CD14-positive monocyte (primary cell): ENCODE data around the gene TAF12. TPM values are rescaled to one million over a fixed set of nuclear protein-coding genes. Genes with fewer than 3 reads are reported as not detected.
"Not testable (repeated sequence)": the region's sequence is repeated elsewhere in the genome, so short reads cannot be mapped to it uniquely, and the experiment has no call there.

Experiments
- DNase-seq, 3 donors: peaks; one replicate each; pipeline ENCODE4 v3.0.0-alpha.2; 2011 to 2022
- H2AFZ ChIP-seq: 2 replicates; pipeline ENCODE4 v1.6.0; 2012; ENCODE audit warnings: mild to moderate bottlenecking, low read depth, low read length, inconsistent platforms; ENCODE audit not compliant: insufficient read depth, poor library complexity, severe bottlenecking
- H3K27ac ChIP-seq, 2 donors: 1 replicate in 1 of 2; 2 replicates in 1 of 2; pipeline ENCODE4 v1.5.1; 2012 to 2013; ENCODE audit warnings: low read length in 2 of 2, control low read depth in 1 of 2, inconsistent platforms in 1 of 2, low read depth in 1 of 2, mild to moderate bottlenecking in 1 of 2
- H3K27me3 ChIP-seq, 2 donors: one replicate each; pipeline versions ENCODE4 v1.6.0 to v1.6.1; 2011 to 2013; ENCODE audit warnings: low read length in 2 of 2; ENCODE audit not compliant: control insufficient read depth in 2 of 2, insufficient read depth in 2 of 2
- H3K36me3 ChIP-seq, 2 donors: replicated peaks in 1 of 2; 1 replicate in 1 of 2; 2 replicates in 1 of 2; pipeline versions ENCODE4 v1.5.1 to v1.6.1; 2012 to 2013; ENCODE audit warnings: low read length in 2 of 2, control low read depth in 1 of 2, inconsistent platforms in 1 of 2, mild to moderate bottlenecking in 1 of 2; ENCODE audit not compliant: insufficient read depth in 2 of 2, control insufficient read depth in 1 of 2
- H3K4me1 ChIP-seq, 2 donors: 1 replicate in 1 of 2; 2 replicates in 1 of 2; pipeline versions ENCODE4 v1.5.1 to v1.6.1; 2012 to 2013; ENCODE audit warnings: low read length in 2 of 2, control low read depth in 1 of 2, inconsistent platforms in 1 of 2, mild to moderate bottlenecking in 1 of 2, moderate library complexity in 1 of 2; ENCODE audit not compliant: insufficient read depth in 2 of 2, control insufficient read depth in 1 of 2
- H3K4me2 ChIP-seq: replicated peaks from 2 replicates; pipeline ENCODE3; 2012; ENCODE audit warnings: low read length, moderate library complexity, mild to moderate bottlenecking; ENCODE audit not compliant: poor library complexity, severe bottlenecking; ENCODE audit errors: extremely low read depth
- H3K4me3 ChIP-seq, 3 experiments: fragments of 200-600 bp in 1 of 3; sonication (generic) in 1 of 3; replicated peaks in 1 of 3; 1 replicate in 2 of 3; 2 replicates in 1 of 3; pipeline ENCODE4 v1.5.1; 2011 to 2013; ENCODE audit warnings: low read length in 3 of 3, mild to moderate bottlenecking in 3 of 3, control low read depth in 2 of 3, low read depth in 2 of 3, inconsistent platforms in 1 of 3, moderate library complexity in 1 of 3
- H3K79me2 ChIP-seq: 2 replicates; pipeline ENCODE4 v1.6.0; 2012; ENCODE audit warnings: mild to moderate bottlenecking, control low read depth, inconsistent platforms, low read length, moderate library complexity; ENCODE audit not compliant: insufficient read depth
- H3K9ac ChIP-seq: 2 replicates; pipeline ENCODE4 v1.6.0; 2017; ENCODE audit warnings: low read length, mild to moderate bottlenecking; ENCODE audit not compliant: insufficient read depth, poor library complexity, severe bottlenecking
- H3K9me3 ChIP-seq, 2 donors: replicated peaks in 1 of 2; 1 replicate in 1 of 2; 2 replicates in 1 of 2; pipeline versions ENCODE4 v1.5.1 to v1.6.1; 2012 to 2013; ENCODE audit warnings: low read length in 2 of 2, control low read depth in 1 of 2; ENCODE audit not compliant: control insufficient read depth in 1 of 2, insufficient read depth in 1 of 2
- H4K20me1 ChIP-seq: 2 replicates; pipeline ENCODE4 v1.6.0; 2012; ENCODE audit warnings: mild to moderate bottlenecking, low read length, control low read depth, moderate library complexity; ENCODE audit not compliant: insufficient read depth
- H3K27ac Mint-ChIP-seq, 7 donors: one replicate each; pipeline ENCODE4 v1.8.0; 2020; ENCODE audit warnings: mild to moderate bottlenecking in 7 of 7, mixed read lengths in 7 of 7, moderate library complexity in 6 of 7, inconsistent platforms in 2 of 7
- H3K27me3 Mint-ChIP-seq, 3 donors: one replicate each; pipeline ENCODE4 v1.8.0; 2021 to 2022; ENCODE audit warnings: low read depth in 3 of 3, mild to moderate bottlenecking in 3 of 3, mixed read lengths in 3 of 3, moderate library complexity in 3 of 3, inconsistent platforms in 1 of 3
- H3K36me3 Mint-ChIP-seq, 2 donors: one replicate each; pipeline ENCODE4 v1.8.0; 2020; ENCODE audit warnings: mixed read lengths in 2 of 2, inconsistent platforms in 1 of 2, mild to moderate bottlenecking in 1 of 2
- H3K4me1 Mint-ChIP-seq: one replicate; pipeline ENCODE4 v1.8.0; 2020; ENCODE audit warnings: mild to moderate bottlenecking, mixed read lengths
- H3K4me3 Mint-ChIP-seq, 2 donors: one replicate each; pipeline ENCODE4 v1.8.0; 2020; ENCODE audit warnings: mild to moderate bottlenecking in 2 of 2, mixed read lengths in 2 of 2, moderate library complexity in 1 of 2
- H3K9me3 Mint-ChIP-seq, 7 donors: one replicate each; pipeline ENCODE4 v1.8.0; 2020 to 2022; ENCODE audit warnings: mixed read lengths in 7 of 7, mild to moderate bottlenecking in 6 of 7, moderate library complexity in 6 of 7, inconsistent platforms in 2 of 7
- WGBS: methylation state at CpG from one replicate; pipeline ENCODE4 v1.1.5; 2013; ENCODE audit warnings: missing lambda C conversion rate; ENCODE audit not compliant: insufficient coverage; 5-methylcytosine and 5-hydroxymethylcytosine counted together
- intact Hi-C, 2 donors: fragments of 100-400 bp; cut with micrococcal nuclease; formaldehyde crosslinking; loops; one replicate each; pipeline versions ENCODE4 v1.15.0 to v1.15.1; 2023
- polyA plus RNA-seq, 3 donors: library from polyadenylated mRNA; depleted of rRNA in 1 of 3; unstranded in 2 of 3; stranded (reverse) in 1 of 3; fragments of 300-500 nt in 2 of 3; fragments of >200 nt in 1 of 3; fragmentation: Illumina TruSeq in 2 of 3; gene quantifications; 1 replicate in 2 of 3; 2 replicates in 1 of 3; pipeline ENCODE4 v1.2.3, GENCODE V29; 2012 to 2021
- TF ChIP-seq, protein P1 (sequence below): fragments of 200-600 bp; IDR thresholded peaks from one replicate; pipeline ENCODE4 v1.8.0; 2022; ENCODE audit warnings: antibody characterized with exemption, mild to moderate bottlenecking

The TAF12 gene
- polyA plus RNA-seq, 3 donors: 36.7 to 53.7 (median 53.7) TPM

DNA sequence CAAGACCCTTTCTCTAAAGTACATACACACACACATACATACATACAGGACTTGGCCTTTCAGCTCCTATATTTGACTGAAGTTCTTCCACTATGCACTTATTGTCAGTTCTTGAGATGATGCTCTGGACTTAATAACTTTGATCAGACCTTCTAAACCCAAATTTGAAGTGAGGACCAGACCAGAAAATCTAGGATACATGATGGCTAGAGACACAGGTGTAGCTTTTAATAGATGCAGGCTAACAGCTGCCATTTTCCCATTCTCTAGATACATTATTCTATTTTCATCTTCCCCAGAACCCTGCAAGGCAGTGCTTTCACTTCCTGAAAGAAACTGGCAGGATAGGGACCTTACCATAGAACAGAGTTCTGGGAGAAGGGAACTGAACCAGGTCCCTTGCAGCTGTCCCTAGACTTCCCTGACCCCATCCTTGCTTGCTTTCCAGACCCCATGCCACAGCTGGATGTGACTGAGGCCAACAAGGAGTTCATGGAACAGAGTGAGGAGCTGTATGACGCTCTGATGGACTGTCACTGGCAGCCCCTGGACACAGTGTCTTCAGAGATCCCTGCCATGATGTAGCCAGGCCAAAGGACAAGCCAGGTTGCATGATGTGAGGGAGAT lies 65.7 kb downstream of the TAF12 start:
- Histone ChIP-seq H2AFZ (no peak overlapping the region), H4K20me1 (peaks cover 34% of the 10 kb centered on the region), H3K4me3 (no peak overlapping the region), H3K27me3 (no peaks in the 10 kb centered on the region), H3K4me1 (peaks cover 16 to 23% of the 10 kb centered on the region in 2 donors), H3K79me2 (peaks cover 27% of the 10 kb centered on the region), H3K9me3 (no peaks in the 10 kb centered on the region), H3K9ac (no peak overlapping the region), H3K27ac (peak overlapping the region in 1 of 2 donors; percentile 17), H3K4me2 (no peak overlapping the region), H3K36me3 (peaks cover 31 to 58% of the 10 kb centered on the region in 2 donors)
- peaks cover 41 to 66% of the 10 kb centered on the region in 2 donors for H3K36me3 Mint-ChIP-seq
- TF ChIP-seq, protein P1, sequence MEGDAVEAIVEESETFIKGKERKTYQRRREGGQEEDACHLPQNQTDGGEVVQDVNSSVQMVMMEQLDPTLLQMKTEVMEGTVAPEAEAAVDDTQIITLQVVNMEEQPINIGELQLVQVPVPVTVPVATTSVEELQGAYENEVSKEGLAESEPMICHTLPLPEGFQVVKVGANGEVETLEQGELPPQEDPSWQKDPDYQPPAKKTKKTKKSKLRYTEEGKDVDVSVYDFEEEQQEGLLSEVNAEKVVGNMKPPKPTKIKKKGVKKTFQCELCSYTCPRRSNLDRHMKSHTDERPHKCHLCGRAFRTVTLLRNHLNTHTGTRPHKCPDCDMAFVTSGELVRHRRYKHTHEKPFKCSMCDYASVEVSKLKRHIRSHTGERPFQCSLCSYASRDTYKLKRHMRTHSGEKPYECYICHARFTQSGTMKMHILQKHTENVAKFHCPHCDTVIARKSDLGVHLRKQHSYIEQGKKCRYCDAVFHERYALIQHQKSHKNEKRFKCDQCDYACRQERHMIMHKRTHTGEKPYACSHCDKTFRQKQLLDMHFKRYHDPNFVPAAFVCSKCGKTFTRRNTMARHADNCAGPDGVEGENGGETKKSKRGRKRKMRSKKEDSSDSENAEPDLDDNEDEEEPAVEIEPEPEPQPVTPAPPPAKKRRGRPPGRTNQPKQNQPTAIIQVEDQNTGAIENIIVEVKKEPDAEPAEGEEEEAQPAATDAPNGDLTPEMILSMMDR: no peak
- H3K27ac Mint-ChIP-seq: peak overlapping the region; percentile 3 to 40 (median 20)
- no peaks in the 10 kb centered on the region for H3K9me3 Mint-ChIP-seq
- H3K4me1 Mint-ChIP-seq: peaks cover 42% of the 10 kb centered on the region
- no peak for DNase-seq
- no peak overlapping the region for H3K4me3 Mint-ChIP-seq
- intact Hi-C loops: no loop called here
- no peaks in the 10 kb centered on the region for H3K27me3 Mint-ChIP-seq
- 73% methylated on average over 1 of the region's 1 CpG for WGBS

DNA sequence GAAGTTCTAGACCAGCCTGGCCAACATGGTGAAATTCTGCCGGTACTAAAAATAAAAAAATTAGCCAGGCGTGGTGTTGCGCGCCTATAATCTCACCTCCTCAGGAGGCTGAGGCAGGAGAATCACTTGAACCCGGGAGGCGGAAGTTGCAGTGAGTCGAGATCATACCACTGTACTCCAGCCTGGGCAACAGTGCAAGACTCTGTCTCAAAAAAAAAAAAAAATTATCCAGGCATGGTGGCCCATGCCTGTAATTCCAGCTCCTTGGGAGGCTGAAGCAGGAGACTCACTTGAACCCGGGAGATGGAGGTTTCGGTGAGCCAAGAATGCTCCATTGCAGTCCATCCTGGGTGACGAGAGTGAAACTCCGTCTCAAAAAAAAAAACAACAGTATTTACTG lies 69.3 kb downstream of the TAF12 start:
- H3K9ac ChIP-seq: no peak overlapping the region
- TF ChIP-seq, protein P1: no peak
- no peaks in the 10 kb centered on the region for H3K9me3 ChIP-seq
- no peak overlapping the region for H3K4me3 Mint-ChIP-seq
- H2AFZ ChIP-seq: no peak overlapping the region
- no peak overlapping the region for H3K4me2 ChIP-seq
- no peaks in the 10 kb centered on the region for H3K27me3 ChIP-seq
- DNase-seq: no peak
- WGBS: 100% methylated on average over 8 of the region's 11 CpGs
- H3K79me2 ChIP-seq: no peaks in the 10 kb centered on the region
- H3K27ac Mint-ChIP-seq: no peak overlapping the region
- no peak overlapping the region for H3K27ac ChIP-seq
- H3K4me1 ChIP-seq: no peaks in the 10 kb centered on the region
- peaks cover 41 to 87% of the 10 kb centered on the region in 2 donors for H3K36me3 Mint-ChIP-seq
- H4K20me1 ChIP-seq: peaks cover 4% of the 10 kb centered on the region
- H3K27me3 Mint-ChIP-seq: no peaks in the 10 kb centered on the region
- peaks cover 16% of the 10 kb centered on the region for H3K4me1 Mint-ChIP-seq
- no peak overlapping the region for H3K4me3 ChIP-seq
- H3K36me3 ChIP-seq: peaks cover 44 to 75% of the 10 kb centered on the region in 2 donors
- no peaks in the 10 kb centered on the region for H3K9me3 Mint-ChIP-seq
- intact Hi-C loops: no loop called here

DNA sequence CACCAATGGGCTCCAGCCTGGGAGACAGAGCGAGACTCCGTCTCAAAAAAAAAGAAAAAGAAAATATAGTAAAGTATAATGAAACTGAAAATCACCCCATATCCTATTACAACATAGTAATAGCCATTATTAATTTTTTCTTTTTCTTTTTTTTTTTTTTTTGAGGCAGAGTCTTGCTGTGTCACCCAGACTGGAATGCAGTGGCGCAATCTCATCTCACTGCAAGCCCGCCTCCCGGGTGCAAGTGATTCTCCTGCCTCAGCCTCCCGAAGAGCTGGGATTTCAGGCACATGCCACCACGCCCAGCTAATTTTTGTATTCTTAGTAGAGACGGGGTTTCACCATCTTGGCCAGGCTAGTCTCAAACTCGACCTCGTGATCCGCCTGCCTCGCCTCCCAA lies 70.0 kb downstream of the TAF12 start:
- peaks cover 42 to 75% of the 10 kb centered on the region in 2 donors for H3K36me3 ChIP-seq
- 74% methylated on average over 5 of the region's 12 CpGs for WGBS
- H3K4me2 ChIP-seq, H3K9me3 Mint-ChIP-seq, H3K4me3 Mint-ChIP-seq, H2AFZ ChIP-seq, H3K79me2 ChIP-seq, DNase-seq, H3K9ac ChIP-seq, H3K27me3 ChIP-seq, H3K4me1 ChIP-seq, intact Hi-C loops, H3K4me3 ChIP-seq, H3K9me3 ChIP-seq, H3K27me3 Mint-ChIP-seq, H3K27ac ChIP-seq, H4K20me1 ChIP-seq: not testable (repeated sequence)
- H3K27ac Mint-ChIP-seq: peak overlapping the region in 4 of 7 donors; percentile 49 to 81 (median 67)
- H3K36me3 Mint-ChIP-seq: peaks cover 43 to 87% of the 10 kb centered on the region in 2 donors
- peaks cover 11% of the 10 kb centered on the region for H3K4me1 Mint-ChIP-seq
